HG02588 (cell line): Measurements from ENCODE around the gene OR13C5.
"Not testable (repeated sequence)": the region's sequence is repeated elsewhere in the genome, so short reads cannot be mapped to it uniquely, and the experiment has no call there.

Source experiments
- ATAC-seq: cut with Tn5 transposase; IDR thresholded peaks from one replicate; pipeline ENCODE4 v1.9.1; 2021; ENCODE audit warnings: mild to moderate bottlenecking, moderate library complexity; ENCODE audit not compliant: unreplicated experiment

The OR13C5 gene, protein sequence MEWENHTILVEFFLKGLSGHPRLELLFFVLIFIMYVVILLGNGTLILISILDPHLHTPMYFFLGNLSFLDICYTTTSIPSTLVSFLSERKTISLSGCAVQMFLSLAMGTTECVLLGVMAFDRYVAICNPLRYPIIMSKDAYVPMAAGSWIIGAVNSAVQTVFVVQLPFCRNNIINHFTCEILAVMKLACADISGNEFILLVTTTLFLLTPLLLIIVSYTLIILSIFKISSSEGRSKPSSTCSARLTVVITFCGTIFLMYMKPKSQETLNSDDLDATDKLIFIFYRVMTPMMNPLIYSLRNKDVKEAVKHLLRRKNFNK

GRCh38 chr9:104599313-104599712 lies at the start of gene OR13C5:
OR13C5 (minus strand) TSS chr9:104599413; CDS start chr9:104599413, 0 bp downstream.
- ATAC-seq: not testable (repeated sequence)

- no peak for ATAC-seq
Measured at GRCh38 chr9:104635456-104635855, 36.2 kb upstream of the OR13C5 start.

GRCh38 chr9:104633976-104634520 lies 34.8 kb upstream of the OR13C5 start:
- no peak for ATAC-seq

GRCh38 chr9:104625964-104626363 lies 26.8 kb upstream of the OR13C5 start:
- not testable (repeated sequence) for ATAC-seq

GRCh38 chr9:104618104-104618503 lies 18.9 kb upstream of the OR13C5 start, which contains the start of gene OR13C9:
OR13C9 (minus strand) TSS chr9:104618204; CDS start chr9:104618204, 0 bp downstream.
- ATAC-seq: no peak

- ATAC-seq: no peak
Measured at GRCh38 chr9:104617418-104617817, 18.2 kb upstream of the OR13C5 start.

GRCh38 chr9:104611213-104611612 lies 12.0 kb upstream of the OR13C5 start:
- no peak for ATAC-seq

GRCh38 chr9:104608336-104608735 lies 9.1 kb upstream of the OR13C5 start:
- no peak for ATAC-seq

GRCh38 chr9:104606152-104606551 lies 6.9 kb upstream of the OR13C5 start:
- no peak for ATAC-seq

GRCh38 chr9:104605527-104605926 lies 6.3 kb upstream of the OR13C5 start, which contains the start of gene OR13C2:
OR13C2 (minus strand) TSS chr9:104605627; CDS start chr9:104605627, 0 bp downstream.
- ATAC-seq: not testable (repeated sequence)

DNA sequence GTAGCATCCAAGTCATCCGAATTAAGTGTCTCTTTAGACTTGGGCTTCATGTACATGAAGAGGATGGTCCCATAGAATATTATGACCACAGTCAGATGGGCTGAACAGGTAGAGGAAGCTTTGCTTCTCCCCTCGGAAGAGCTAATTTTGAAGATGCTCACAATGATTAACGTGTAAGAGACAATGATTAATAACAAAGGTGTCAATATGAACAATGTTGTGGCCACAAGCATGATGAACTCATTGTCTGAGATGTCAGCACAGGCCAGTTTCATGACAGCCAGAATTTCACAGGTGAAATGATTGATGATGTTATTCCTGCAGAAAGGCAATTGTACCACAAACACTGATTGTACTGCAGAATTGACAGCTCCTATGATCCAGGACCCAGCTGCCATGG lies 5.6 kb upstream of the OR13C5 start:
- no peak for ATAC-seq

GRCh38 chr9:104598749-104599148 lies 464 bp downstream of the OR13C5 start:
- ATAC-seq: not testable (repeated sequence)

DNA sequence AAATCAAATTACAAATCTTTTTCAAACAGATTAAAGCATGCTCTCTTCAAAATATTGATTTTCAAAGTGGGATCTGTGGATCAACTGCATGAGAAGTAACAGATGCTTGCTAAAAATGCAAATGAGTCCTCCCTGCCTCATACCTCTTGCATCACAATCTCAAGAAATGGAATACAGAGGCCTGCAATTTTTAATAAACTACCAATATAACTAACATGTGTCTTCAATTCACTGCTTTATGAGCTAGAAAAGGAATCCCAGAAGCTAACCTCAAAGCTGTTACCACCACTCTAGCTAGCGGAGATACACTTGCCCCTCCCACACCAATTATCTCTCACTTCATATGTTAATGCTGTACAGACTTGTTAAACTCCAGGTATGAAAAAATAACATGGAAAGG lies 9.6 kb downstream of the OR13C5 start:
- no peak for ATAC-seq

GRCh38 chr9:104586496-104587180 lies 12.6 kb downstream of the OR13C5 start:
- ATAC-seq: no peak

- no peak for ATAC-seq
Measured at GRCh38 chr9:104580562-104580961, 18.7 kb downstream of the OR13C5 start.

DNA sequence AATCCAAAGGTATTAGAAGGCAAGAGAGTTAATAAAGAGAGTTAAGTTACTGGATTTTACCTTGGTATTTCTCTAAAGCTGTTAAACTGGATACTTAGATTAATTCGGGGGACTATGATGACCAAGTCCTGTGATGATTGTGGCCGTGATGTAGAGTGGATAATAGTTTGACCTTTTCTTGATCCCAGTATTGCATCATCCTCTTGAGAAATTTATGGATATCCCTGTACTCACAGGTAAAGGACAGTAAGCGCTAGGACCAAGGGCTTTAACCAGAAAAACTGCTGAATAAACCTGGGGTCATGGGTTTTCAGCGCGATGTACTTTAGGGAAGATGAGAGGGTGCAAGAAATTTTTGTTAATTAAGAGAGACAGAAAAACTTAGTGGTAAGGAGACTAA lies 21.9 kb downstream of the OR13C5 start:
- no peak for ATAC-seq

- ATAC-seq: no peak
Measured at GRCh38 chr9:104575456-104575855, 23.8 kb downstream of the OR13C5 start.

DNA sequence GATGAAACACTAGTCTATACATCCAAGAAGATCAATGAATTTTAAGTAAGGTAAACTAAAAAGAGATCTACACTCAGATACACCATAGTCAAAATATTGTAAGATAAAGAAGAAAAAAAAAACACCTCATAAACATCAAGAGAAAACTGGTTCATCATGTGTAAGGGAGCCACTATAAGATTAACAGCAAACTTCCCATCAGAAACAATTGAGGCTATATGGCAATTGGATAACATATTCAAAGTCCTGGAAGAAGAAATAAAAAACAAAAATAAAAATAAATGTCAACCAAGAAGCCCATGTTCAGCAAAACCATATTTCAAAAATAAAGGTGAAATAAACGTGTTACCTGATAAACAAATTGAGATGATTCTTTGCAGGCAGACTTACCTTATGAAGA lies 26.6 kb downstream of the OR13C5 start:
- ATAC-seq: no peak

DNA sequence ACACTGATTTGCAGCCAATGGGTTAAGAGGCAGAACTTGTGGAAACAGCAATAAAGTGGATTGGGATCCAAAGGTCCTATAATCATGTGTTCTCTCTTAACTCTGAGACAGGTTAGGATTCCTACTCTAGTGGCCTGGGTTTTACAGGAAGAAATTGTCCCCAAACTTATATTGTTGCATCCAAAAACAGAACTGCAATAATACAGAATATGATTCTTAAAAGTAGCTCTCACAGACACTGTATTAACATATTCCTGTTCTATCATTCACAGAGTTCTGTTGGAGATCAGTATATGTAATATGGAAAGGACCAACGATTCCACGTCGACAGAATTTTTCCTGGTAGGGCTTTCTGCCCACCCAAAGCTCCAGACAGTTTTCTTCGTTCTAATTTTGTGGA lies 30.3 kb downstream of the OR13C5 start, which contains the start of gene OR13C8:
OR13C8 (plus strand) TSS at position 301 of the 400 bp plus-strand sequence; CDS start at position 301, 0 bp downstream.
- ATAC-seq: no peak

DNA sequence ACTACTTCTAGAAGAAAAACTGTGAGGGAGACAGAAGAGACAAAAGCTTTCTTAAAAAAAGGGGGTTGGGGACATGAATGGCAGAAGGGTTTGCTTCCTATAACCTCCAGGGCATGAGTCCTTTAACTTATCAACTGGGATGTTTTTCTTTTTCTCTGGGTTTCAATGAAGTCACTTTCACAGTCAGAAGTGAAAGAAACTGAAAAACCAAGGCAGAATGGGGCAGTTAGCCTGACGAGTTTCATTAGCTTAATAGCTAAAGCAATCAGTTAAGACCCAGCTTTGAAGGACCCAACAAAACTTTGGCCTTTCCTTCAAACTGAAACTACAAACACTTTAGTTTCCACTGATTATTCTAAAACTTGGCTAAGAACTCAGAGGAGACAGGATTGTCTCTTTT lies 34.9 kb downstream of the OR13C5 start:
- no peak for ATAC-seq

GRCh38 chr9:104556830-104557634 lies 42.2 kb downstream of the OR13C5 start:
- no peak for ATAC-seq
